B cell (primary cell): ENCODE measurements around the gene RPP38. TPM values are rescaled to one million over a fixed set of nuclear protein-coding genes. Genes with fewer than 3 reads are reported as not detected.
A peak's percentile ranks its signal among the peaks of the same experiment; 100 is the strongest.

Source experiments
- ATAC-seq: fragments of 200-7000 bp; cut with Tn5 transposase; one replicate; pipeline ENCODE4 v1.10.0; 2021; ENCODE audit warnings: low read depth, mild to moderate bottlenecking, moderate number of reproducible peaks, moderate library complexity
- CTCF ChIA-PET: fragments of 350-600 bp; sonication (Branson Sonifier 250); formaldehyde crosslinking; loops from one replicate; lab custom pipeline; 2021; ENCODE audit warnings: antibody characterized with exemption, inconsistent platforms; lab: Charles Lee
- POLR2A ChIA-PET: fragments of 350-600 bp; sonication (Branson Sonifier 250); formaldehyde crosslinking; loops from one replicate; lab custom pipeline; 2021; ENCODE audit warnings: antibody characterized with exemption; lab: Charles Lee
- DNase-seq: peaks from one replicate; pipeline ENCODE4 v3.0.0; 2013
- H2AFZ ChIP-seq: 2 replicates; pipeline ENCODE4 v1.6.1; 2012; ENCODE audit warnings: mild to moderate bottlenecking, low read depth, low read length; ENCODE audit not compliant: insufficient read depth, poor library complexity, severe bottlenecking
- H3K27ac ChIP-seq, 2 donors: 1 replicate in 1 of 2; 2 replicates in 1 of 2; pipeline ENCODE4 v1.5.1; 2012 to 2013; ENCODE audit warnings: low read length in 2 of 2, mild to moderate bottlenecking in 2 of 2, moderate library complexity in 1 of 2
- H3K27me3 ChIP-seq, 4 experiments: fragments of 200-600 bp in 1 of 4; sonication (generic) in 1 of 4; replicated peaks in 1 of 4; 1 replicate in 2 of 4; 2 replicates in 2 of 4; pipeline versions ENCODE4 v1.6.1 to v1.7.0; 2013 to 2016; ENCODE audit warnings: low read length in 3 of 4, mild to moderate bottlenecking in 2 of 4, mixed read lengths in 1 of 4, moderate library complexity in 1 of 4; ENCODE audit not compliant: insufficient read depth in 4 of 4, control insufficient read depth in 3 of 4; ENCODE audit errors: control extremely low read depth in 1 of 4
- H3K36me3 ChIP-seq, 2 experiments: replicated peaks in 1 of 2; 1 replicate in 1 of 2; 2 replicates in 1 of 2; pipeline versions ENCODE4 v1.6.1 to v1.7.1; 2013; ENCODE audit warnings: low read length in 1 of 2; ENCODE audit not compliant: insufficient read depth in 2 of 2, control insufficient read depth in 1 of 2; ENCODE audit errors: control extremely low read depth in 1 of 2, extremely low read depth in 1 of 2
- H3K4me1 ChIP-seq, 2 donors: fragments of 200-600 bp in 1 of 2; sonication (generic) in 1 of 2; 1 replicate in 1 of 2; 2 replicates in 1 of 2; pipeline versions ENCODE4 v1.5.1 to v1.6.1; 2013 to 2017; ENCODE audit warnings: low read length in 2 of 2; ENCODE audit not compliant: control insufficient read depth in 2 of 2, insufficient read depth in 2 of 2
- H3K4me2 ChIP-seq: replicated peaks from 2 replicates; pipeline ENCODE3; 2012; ENCODE audit warnings: mild to moderate bottlenecking, low read depth, low read length; ENCODE audit not compliant: poor library complexity, severe bottlenecking
- H3K4me3 ChIP-seq, 5 experiments: fragments of 200-600 bp in 1 of 5; sonication (generic) in 1 of 5; 1 replicate in 3 of 5; 2 replicates in 2 of 5; pipeline versions ENCODE4 v1.5.1 to v1.7.0; 2011 to 2016; ENCODE audit warnings: low read length in 4 of 5, mild to moderate bottlenecking in 4 of 5, low read depth in 2 of 5, control low read depth in 1 of 5, moderate library complexity in 1 of 5; ENCODE audit not compliant: insufficient read depth in 1 of 5; ENCODE audit errors: control extremely low read depth in 1 of 5, extremely low read depth in 1 of 5
- H3K79me2 ChIP-seq: fragments of 200-600 bp; sonication (generic); one replicate; pipeline ENCODE4 v1.6.0; 2016; ENCODE audit warnings: low read length; ENCODE audit not compliant: control insufficient read depth, insufficient read depth
- H3K9ac ChIP-seq: fragments of 200-600 bp; sonication (generic); 2 replicates; pipeline ENCODE4 v1.6.1; 2017; ENCODE audit warnings: mild to moderate bottlenecking, low read length, moderate library complexity
- H3K9me3 ChIP-seq, 3 donors: one replicate each; pipeline versions ENCODE4 v1.6.1 to v1.7.1; 2013; ENCODE audit warnings: low read length in 2 of 3; ENCODE audit not compliant: control insufficient read depth in 2 of 3, insufficient read depth in 1 of 3; ENCODE audit errors: control extremely low read depth in 1 of 3
- H4K20me1 ChIP-seq: 2 replicates; pipeline ENCODE4 v1.6.0; 2012; ENCODE audit warnings: mild to moderate bottlenecking, low read length; ENCODE audit not compliant: insufficient read depth, control insufficient read depth, poor library complexity, severe bottlenecking
- H3K27ac Mint-ChIP-seq: one replicate; pipeline ENCODE4 v1.8.0; 2021; ENCODE audit warnings: mixed read lengths
- H3K27me3 Mint-ChIP-seq: one replicate; pipeline ENCODE4 v1.8.0; 2021; ENCODE audit warnings: mixed read lengths
- H3K4me1 Mint-ChIP-seq: one replicate; pipeline ENCODE4 v1.8.0; 2021; ENCODE audit warnings: mixed read lengths
- H3K4me3 Mint-ChIP-seq: one replicate; pipeline ENCODE4 v1.8.0; 2021; ENCODE audit warnings: mixed read lengths
- H3K9me3 Mint-ChIP-seq: one replicate; pipeline ENCODE4 v1.8.0; 2022; ENCODE audit warnings: mixed read lengths; ENCODE audit not compliant: insufficient read depth
- CTCF ChIP-seq: fragments of 200-600 bp; IDR thresholded peaks from one replicate; pipeline ENCODE4 v1.8.0; 2022; ENCODE audit warnings: antibody characterized with exemption, mild to moderate bottlenecking
- EZH2 ChIP-seq: IDR thresholded peaks from 2 replicates; pipeline ENCODE4 v1.6.1; 2012; ENCODE audit warnings: borderline replicate concordance, low read depth, mild to moderate bottlenecking, moderate library complexity, low read length; ENCODE audit not compliant: insufficient read depth, poor library complexity, severe bottlenecking
- WGBS: methylation state at CpG from one replicate; pipeline ENCODE4 v1.1.5; 2013; ENCODE audit warnings: missing lambda C conversion rate; ENCODE audit not compliant: insufficient coverage; 5-methylcytosine and 5-hydroxymethylcytosine counted together
- intact Hi-C: fragments of 100-400 bp; cut with micrococcal nuclease; formaldehyde crosslinking; loops from one replicate; pipeline ENCODE4 v1.10.0; 2022
- polyA plus RNA-seq: library from polyadenylated mRNA; depleted of rRNA; stranded (reverse); fragments of >200 nt; gene quantifications from 2 replicates; pipeline ENCODE4 v1.2.3, GENCODE V29; 2012
- total RNA-seq, 2 donors: library from RNA; stranded (reverse); fragments of 120-200 nt in 1 of 2; gene quantifications; 1 replicate in 1 of 2; 2 replicates in 1 of 2; pipeline versions ENCODE4 v1.2.3 to v1.2.4, GENCODE V29; 2013 to 2022

The RPP38 gene
- total and polyA plus RNA-seq, 2 donors (not counting 1 experiment from before 2014, with no cell fraction given) = 12.7 to 24.8 TPM

- peak overlapping the region; percentile 35 for H3K4me2 ChIP-seq
- TF ChIP-seq CTCF (peak; percentile 92), EZH2 (no peak)
- intact Hi-C loops = loop anchor here (2.0 to 5.0 kb wide), 2 partner anchors 62 to 909 kb away; partner anchors contain the start of gene NMT2
- Mint-ChIP-seq H3K27ac (peak overlapping the region; percentile 43), H3K27me3 (no peaks in the 10 kb centered on the region), H3K4me3 (no peak overlapping the region), H3K4me1 (peaks cover 6% of the 10 kb centered on the region), H3K9me3 (no peaks in the 10 kb centered on the region)
- peaks cover 10% of the 10 kb centered on the region for H4K20me1 ChIP-seq
- ATAC-seq (peak; percentile 96), DNase-seq (peak; percentile 76)
- no peaks in the 10 kb centered on the region for H3K9me3 ChIP-seq
- H3K79me2 ChIP-seq = peaks cover 10% of the 10 kb centered on the region
- ChIA-PET CTCF (interaction anchor here (0.6 to 3.5 kb wide), 18 partner anchors 9 to 1323 kb away, joined by 3 to 25 read pairs (median 4); partner anchors contain the start of genes MEIG1 and NMT2), POLR2A (interaction anchor here (0.6 to 1.1 kb wide), 2 partner anchors 61 to 224 kb away, joined by 3 read pairs; no protein-coding TSS in a partner anchor)
- H3K27ac ChIP-seq = peak overlapping the region in 1 of 2 donors; percentile 10
- H3K36me3 ChIP-seq = peaks cover 7 to 44% of the 10 kb centered on the region in 2 experiments
- no peak overlapping the region for H2AFZ ChIP-seq
- no peaks in the 10 kb centered on the region for H3K27me3 ChIP-seq
- no peak overlapping the region for H3K9ac ChIP-seq
- H3K4me3 ChIP-seq = no peak overlapping the region
- H3K4me1 ChIP-seq = peaks cover 0 to 3% of the 10 kb centered on the region in 2 donors
- 91% methylated on average over 4 of the region's 8 CpGs for WGBS
These were observed 9.3 kb downstream of the RPP38 start for GRCh38 chr10:15106352-15107013.

GRCh38 chr10:15112657-15113056 is 15.5 kb downstream of the RPP38 start:
- Histone ChIP-seq H3K9ac (no peak overlapping the region), H4K20me1 (no peaks in the 10 kb centered on the region), H3K79me2 (no peaks in the 10 kb centered on the region), H3K4me3 (no peak overlapping the region), H3K4me1 (no peaks in the 10 kb centered on the region), H3K27me3 (no peaks in the 10 kb centered on the region), H3K9me3 (no peaks in the 10 kb centered on the region), H2AFZ (no peak overlapping the region), H3K36me3 (peaks cover 0 to 14% of the 10 kb centered on the region in 2 experiments), H3K27ac (no peak overlapping the region), H3K4me2 (no peak overlapping the region)
- intact Hi-C loops = no loop called here
- no peak for DNase-seq
- 98% methylated on average over 11 of the region's 13 CpGs for WGBS
- Mint-ChIP-seq H3K9me3 (no peaks in the 10 kb centered on the region), H3K4me3 (no peak overlapping the region), H3K27me3 (no peaks in the 10 kb centered on the region), H3K4me1 (no peaks in the 10 kb centered on the region), H3K27ac (no peak overlapping the region)
- POLR2A ChIA-PET = no interaction called here
- TF ChIP-seq CTCF (no peak), EZH2 (no peak)
- CTCF ChIA-PET = interaction anchor here (1.6 kb wide), 2 partner anchors 9 to 29 kb away, joined by 4 to 5 read pairs; no protein-coding TSS in a partner anchor
- no peak for ATAC-seq
